COR-L47 (cell line): ENCODE data around the gene NFATC4.

Experiments
- DNase-seq: peaks from one replicate; lab custom pipeline; 2025; lab: John Stamatoyannopoulos, UW

Gene NFATC4

GRCh38 chr14:24367514-24368211 lies at the start of gene NFATC4:
TSS of gene NFATC4 (plus strand) at chr14:24368184. CDS start at chr14:24368341, 157 bp downstream.
- peak; percentile 78 for DNase-seq

DNA sequence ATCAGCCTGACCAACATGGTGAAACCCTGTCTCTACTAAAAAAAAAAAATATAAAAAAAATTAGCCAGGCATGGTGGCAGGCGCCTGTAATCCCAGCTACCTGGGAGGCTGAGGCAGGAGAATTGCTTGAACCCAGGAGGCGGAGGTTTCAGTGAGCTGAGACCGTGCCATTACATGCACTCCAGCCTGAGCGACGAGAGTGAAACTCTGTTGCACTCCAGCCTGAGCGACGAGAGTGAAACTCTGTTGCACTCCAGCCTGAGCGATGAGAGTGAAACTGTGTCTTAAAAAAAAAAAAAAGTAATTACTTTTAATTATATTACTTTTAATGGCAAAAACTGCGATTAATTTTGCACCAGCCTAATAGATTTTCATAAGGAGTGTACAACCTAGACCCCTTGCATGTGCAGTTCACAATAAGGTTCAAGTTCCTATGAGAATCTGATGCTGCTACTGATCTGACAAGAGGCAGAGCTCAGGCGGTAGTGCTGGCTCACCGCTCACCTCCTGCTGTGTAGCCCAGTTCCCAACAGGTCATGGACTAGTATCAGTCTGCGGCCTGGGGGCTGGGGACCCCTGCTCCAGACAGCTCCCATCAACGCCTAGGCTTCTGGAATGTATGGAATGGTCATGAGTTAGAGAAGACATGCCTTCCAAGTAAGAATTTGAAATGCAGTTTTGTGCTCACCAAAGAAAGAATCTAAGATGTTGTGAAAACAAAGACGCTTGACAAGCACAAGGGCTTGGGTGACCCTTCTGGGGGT lies 46.6 kb upstream of the NFATC4 start:
- DNase-seq: no peak

DNA sequence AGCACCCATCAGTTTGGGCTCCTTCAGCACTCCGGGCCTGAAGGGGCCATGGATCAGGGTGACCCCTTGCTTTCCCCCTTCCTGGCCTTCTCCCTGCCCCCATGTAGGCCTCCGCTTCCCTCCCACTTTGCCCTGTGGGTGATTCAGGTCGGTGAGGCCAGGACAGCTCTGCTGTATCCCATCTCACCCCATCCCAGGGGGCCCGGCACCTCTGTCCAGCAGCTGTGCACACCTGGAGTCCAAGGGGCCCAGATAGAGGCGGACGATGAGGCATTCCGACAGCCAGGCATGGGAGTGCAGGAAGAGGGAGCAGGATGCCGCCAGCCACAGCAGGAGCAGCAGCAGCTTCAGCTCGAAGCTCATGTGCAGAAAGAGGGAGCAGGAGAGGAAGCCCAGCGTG lies 45.3 kb upstream of the NFATC4 start:
- DNase-seq: no peak

GRCh38 chr14:24323341-24323740 lies 44.6 kb upstream of the NFATC4 start:
- DNase-seq: no peak

- DNase-seq: no peak
Measured at GRCh38 chr14:24324024-24324423, 44.0 kb upstream of the NFATC4 start.

- DNase-seq: no peak
Measured at GRCh38 chr14:24325041-24325530, 42.9 kb upstream of the NFATC4 start.

DNA sequence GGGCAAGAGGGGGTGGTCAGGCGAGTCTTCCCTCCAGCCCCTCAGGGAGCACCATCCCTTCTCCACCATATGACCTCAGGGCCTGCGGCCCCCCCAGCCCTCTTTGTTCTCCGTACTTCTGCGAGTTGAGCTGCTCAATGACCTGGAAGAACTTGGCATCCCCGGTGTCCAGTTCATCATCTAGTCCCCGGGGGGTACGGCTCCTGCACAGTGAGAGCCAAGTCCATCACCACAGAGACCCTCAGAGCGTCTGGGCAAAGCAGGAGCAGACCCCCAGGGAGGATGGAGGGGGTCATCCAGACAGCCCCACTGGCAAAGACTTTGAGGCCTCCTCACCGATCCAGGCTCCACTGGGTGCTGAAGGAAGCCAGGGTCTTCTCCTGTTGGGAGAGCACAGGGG lies 42.0 kb upstream of the NFATC4 start:
- DNase-seq: no peak

DNA sequence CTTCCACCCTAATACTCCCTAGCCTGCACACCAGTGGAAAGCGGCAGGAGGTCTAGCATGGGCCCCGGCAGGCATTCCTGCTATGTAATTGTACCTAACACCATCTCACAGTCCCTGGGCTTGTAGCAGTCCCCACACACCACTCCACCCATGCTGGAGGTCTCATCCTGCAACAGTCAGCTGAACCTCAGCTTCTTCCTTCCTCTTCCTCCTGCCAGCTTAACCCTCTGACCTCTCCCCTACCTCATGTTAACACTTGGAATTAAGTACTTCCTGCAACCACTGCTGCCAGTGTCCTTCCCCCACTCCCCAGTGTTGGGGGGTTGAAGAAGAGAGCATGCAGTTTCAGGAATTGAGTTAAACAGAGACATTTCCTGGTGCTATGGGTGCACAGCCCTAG lies 40.7 kb upstream of the NFATC4 start:
- DNase-seq: no peak

DNA sequence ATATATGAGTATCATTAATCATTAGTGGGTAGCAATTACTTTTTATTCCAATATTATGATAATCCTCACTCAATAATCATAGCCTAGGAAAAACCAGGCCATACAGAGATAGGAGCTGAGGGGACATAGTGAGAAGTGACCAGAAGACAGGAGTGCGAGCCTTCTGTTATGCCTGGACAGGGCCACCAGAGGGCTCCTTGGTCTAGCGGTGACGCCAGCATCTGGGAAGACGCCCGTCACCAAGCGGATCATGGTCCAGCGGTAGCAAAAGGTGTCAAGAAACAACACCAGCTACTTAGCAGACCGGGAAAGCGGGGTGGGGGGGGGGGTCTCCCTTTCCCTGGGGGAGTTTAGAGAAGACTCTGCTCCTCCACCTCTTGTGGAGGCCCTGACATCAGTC lies 40.1 kb upstream of the NFATC4 start:
- peak; percentile 3 for DNase-seq

- DNase-seq: no peak
Measured at GRCh38 chr14:24329073-24329663, 38.8 kb upstream of the NFATC4 start.

DNA sequence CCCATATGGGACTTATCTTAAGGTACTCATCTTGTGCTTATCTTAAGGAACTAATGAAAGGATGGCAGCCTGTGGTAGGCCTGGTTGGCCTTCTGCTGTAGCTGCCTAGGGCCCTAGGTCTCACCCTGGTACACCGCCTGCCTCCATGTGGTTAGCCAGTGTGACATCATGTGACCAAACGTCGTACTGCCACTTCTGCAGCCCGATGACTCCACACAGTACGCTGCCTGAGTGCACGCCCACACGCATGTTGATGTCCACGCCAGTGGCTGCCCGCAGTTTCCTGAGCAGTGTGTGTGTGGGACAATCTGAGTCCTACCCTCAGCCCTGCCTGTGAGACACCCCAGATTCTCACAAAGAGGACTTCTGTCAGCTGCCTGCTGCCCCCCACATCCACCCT lies 38.2 kb upstream of the NFATC4 start:
- no peak for DNase-seq

DNA sequence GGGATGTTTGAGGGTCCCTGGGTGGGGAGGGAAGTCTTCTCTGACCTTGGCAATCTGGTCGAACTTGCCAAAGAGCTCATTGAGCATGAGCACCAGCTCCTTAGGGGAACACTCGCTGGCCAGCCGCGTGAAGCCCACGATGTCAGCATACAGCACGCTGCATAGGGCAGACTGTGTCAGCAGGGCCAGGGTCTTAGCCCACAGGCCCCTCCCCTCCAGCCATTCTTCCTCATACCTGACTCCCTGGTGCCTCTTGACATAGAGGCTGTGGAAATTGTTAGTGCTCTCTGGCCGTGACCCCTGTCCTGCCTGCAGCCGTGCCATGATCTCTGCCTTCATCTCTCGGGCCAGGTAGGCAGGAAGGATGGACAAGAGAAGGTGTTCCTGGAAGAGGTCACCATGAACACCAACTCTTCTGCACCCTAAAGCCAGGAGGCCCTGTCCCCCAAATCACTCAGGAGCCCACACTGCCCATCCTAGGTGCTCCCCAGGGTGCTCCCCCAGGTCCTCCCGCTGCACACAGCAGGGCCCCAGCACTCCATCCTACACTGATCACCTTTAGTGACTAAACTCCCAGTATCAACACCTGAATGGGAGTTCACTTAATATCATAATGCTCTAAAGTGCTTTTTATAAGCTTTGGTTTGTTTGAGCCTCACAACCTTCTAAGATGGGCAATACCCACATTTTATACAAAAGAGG lies 36.9 kb upstream of the NFATC4 start:
- no peak for DNase-seq

DNA sequence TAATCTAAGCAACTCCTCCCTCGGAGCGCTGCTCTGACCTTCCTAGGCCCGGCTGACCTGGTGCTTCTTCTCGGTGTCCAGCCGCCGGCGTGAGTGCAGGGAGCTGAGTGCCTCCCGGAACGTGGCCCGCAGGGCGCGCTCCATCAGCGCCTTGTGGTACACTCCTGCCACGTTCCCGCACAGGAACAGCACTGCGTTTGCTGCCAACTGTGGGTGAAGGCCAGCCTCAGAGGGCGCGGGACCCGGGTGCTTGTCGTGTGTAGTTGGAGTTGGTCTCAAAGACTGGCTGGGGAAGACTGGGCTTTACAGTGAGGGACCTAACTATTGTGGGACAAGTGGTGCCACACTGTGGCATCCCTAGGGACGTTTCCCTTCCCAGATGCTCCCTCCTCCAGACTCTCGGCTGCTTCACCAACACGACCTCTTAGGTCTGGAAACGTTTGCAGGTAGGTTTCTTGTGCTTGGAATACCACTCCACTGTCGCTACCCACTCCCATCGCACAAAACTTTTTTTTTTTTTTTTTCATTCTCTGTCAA lies 36.2 kb upstream of the NFATC4 start:
- no peak for DNase-seq

GRCh38 chr14:24332268-24332993 lies 35.6 kb upstream of the NFATC4 start:
- peak; percentile 79 for DNase-seq

DNA sequence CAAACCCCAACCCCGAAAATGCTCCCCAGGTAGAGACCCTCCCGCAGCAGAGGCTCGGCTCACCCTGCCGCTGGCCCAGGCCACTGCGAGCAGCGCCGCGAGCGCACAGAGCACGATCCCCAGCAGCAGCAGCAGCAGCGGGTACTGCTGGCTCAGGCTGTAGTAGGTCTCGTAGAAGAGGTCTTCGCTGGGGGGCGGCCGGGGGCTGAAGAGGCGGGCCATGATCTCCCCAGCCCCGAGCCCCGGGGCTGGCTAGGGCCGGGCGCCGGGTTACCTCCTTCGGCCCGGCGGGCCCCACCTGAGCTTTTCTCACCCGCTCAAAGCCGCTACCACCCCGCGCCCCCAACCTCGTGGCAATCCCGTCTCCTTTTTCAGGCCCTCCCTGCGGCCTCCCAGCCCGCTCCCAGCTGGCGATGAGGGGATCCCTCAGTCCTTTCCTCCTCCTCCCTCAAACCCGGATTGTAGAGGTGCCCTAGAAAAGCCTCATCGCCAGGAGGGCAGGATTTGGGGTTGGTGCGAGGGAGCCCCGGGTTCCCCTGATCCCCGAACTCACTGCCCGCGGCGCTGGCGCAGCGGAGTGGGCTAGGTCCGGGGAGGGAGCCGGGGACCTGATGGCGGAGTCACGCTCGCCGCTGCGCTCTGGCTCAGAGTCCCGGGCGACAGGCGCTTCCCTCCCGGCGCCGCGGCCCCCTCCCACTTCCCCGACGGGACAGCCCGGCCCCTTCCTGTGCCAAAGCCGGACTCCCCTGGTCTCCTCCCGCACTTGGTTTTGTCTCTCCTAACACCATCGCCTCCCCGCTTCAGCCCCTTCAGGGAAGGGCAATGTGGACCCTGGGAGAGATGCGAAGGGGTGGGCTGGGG lies 33.3 kb upstream of the NFATC4 start, which contains the start of gene ADCY4:
TSS of gene ADCY4 (minus strand) at position 641 of the 861 bp plus-strand sequence. CDS start at position 222, 419 bp downstream.
- DNase-seq: no peak

DNA sequence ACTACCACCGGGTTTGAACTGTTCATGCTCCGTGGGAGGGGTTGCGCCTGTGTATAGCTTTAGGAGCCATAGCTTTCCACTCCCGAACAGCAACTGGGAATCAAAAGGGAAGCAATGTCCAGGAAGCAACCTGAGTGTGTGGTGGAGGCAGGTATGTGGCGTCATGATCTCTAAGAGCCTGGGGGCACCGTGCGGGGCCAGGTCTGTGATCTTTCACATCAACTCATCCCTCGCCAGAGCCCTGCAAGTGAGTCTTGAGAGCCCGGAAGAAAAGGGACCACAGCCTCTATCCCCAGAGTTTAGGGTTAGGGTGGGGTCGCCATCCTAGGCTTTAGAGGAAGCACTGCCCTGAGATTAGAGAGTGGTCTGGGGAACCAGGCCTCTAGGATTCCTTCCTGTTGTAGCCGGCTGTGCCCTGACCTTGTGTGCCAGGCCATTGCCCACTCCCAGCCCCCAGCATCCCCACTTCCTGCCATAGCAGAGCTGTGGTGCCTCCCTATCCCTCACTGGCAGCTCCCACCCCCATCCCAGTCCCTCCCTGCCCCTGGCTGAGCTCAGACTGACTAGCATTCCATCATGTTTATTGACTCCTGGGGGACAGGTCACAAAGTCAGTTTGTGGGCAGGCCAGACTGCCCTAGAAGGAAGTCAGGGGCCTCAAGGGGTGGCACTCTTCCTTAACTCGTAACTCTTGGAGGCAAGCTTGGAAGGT lies 32.4 kb upstream of the NFATC4 start:
- DNase-seq: no peak

GRCh38 chr14:24337144-24337823 lies 30.7 kb upstream of the NFATC4 start:
- no peak for DNase-seq

DNA sequence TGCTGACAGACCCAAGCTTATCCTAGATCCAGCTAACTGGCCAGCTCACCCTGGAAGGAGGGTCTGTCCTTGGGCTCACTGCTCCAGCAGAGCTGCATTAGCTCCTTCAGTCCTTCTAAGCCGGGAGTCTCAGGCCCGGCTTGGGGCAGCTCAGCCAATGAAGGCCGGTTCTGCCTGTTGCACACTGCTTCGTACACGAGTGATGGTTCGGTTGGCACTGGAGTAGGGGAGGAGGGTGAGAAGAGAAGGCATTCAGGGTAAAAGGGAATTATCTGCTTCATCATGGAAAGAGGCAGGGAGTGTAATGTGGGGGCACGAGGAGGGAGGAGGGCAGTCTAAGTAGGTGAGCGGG lies 30.2 kb upstream of the NFATC4 start:
- no peak for DNase-seq

GRCh38 chr14:24338843-24339242 lies 29.1 kb upstream of the NFATC4 start:
- DNase-seq: no peak
